Endothelial cell (in vitro differentiated cells): ENCODE results near the gene GRM7. TPM values are rescaled to one million over a fixed set of nuclear protein-coding genes. Genes with fewer than 3 reads are reported as not detected.

Source experiments
- DNase-seq: peaks from one replicate; pipeline ENCODE4 v3.0.0; 2021; ENCODE audit warnings: low spot score
- H3K27ac Mint-ChIP-seq: one replicate; pipeline ENCODE4 v1.8.0; 2021; ENCODE audit warnings: mixed read lengths, inconsistent platforms; ENCODE audit not compliant: unreplicated experiment
- H3K27me3 Mint-ChIP-seq: one replicate; pipeline ENCODE4 v1.8.0; 2021; ENCODE audit warnings: mild to moderate bottlenecking, moderate library complexity, mixed read lengths, inconsistent platforms; ENCODE audit not compliant: unreplicated experiment
- H3K36me3 Mint-ChIP-seq: one replicate; pipeline ENCODE4 v1.8.0; 2021; ENCODE audit warnings: mild to moderate bottlenecking, low read depth, mixed read lengths, inconsistent platforms; ENCODE audit not compliant: unreplicated experiment
- H3K4me1 Mint-ChIP-seq: one replicate; pipeline ENCODE4 v1.8.0; 2021; ENCODE audit warnings: mild to moderate bottlenecking, mixed read lengths, inconsistent platforms; ENCODE audit not compliant: unreplicated experiment
- H3K4me3 Mint-ChIP-seq: one replicate; pipeline ENCODE4 v1.8.0; 2021; ENCODE audit warnings: mild to moderate bottlenecking, mixed read lengths, inconsistent platforms; ENCODE audit not compliant: unreplicated experiment
- H3K9me3 Mint-ChIP-seq: one replicate; pipeline ENCODE4 v1.8.0; 2021; ENCODE audit warnings: mixed read lengths, inconsistent platforms; ENCODE audit not compliant: unreplicated experiment
- total RNA-seq: library from RNA; stranded (reverse); fragmentation: NEBNext Ultra II Directional; extraction: Animal tissue kit (Norgen Biotek cat#: 25700); gene quantifications from one replicate; pipeline ENCODE4 v1.2.1, GENCODE V29; 2021; ENCODE audit not compliant: unreplicated experiment
- TF ChIP-seq, protein P1 (sequence below): fragments of 200-600 bp; sonication (generic); IDR thresholded peaks from one replicate; pipeline ENCODE4 v1.5.0; 2021; ENCODE audit warnings: antibody characterized with exemption; ENCODE audit not compliant: unreplicated experiment

The GRM7 gene
- total RNA-seq, 1 donor from 2014 or later = 0.18 TPM

DNA sequence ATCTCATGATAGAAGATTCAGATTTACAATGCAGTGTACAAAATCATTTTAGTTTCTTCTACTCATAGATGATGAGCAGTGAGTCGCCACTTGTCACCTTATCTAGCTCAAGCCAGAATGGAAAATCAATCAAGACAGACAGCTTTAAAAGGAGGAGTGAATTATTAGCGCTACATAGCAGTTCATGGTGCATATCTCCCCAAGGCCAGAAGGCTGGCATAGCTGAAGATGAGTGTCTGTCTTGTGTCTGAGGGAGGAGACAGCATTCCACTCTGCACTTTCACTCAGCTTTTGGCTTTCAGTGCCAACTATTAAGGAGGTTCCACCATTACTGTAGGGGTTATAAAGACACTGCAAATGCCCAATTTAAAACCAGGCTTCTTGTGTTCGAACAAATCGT is 836.6 kb downstream of the GRM7 start:
- H3K9me3 Mint-ChIP-seq = no peaks in the 10 kb centered on the region
- H3K4me3 Mint-ChIP-seq = no peak overlapping the region
- DNase-seq = no peak
- TF ChIP-seq, protein P1, sequence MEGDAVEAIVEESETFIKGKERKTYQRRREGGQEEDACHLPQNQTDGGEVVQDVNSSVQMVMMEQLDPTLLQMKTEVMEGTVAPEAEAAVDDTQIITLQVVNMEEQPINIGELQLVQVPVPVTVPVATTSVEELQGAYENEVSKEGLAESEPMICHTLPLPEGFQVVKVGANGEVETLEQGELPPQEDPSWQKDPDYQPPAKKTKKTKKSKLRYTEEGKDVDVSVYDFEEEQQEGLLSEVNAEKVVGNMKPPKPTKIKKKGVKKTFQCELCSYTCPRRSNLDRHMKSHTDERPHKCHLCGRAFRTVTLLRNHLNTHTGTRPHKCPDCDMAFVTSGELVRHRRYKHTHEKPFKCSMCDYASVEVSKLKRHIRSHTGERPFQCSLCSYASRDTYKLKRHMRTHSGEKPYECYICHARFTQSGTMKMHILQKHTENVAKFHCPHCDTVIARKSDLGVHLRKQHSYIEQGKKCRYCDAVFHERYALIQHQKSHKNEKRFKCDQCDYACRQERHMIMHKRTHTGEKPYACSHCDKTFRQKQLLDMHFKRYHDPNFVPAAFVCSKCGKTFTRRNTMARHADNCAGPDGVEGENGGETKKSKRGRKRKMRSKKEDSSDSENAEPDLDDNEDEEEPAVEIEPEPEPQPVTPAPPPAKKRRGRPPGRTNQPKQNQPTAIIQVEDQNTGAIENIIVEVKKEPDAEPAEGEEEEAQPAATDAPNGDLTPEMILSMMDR = no peak
- no peaks in the 10 kb centered on the region for H3K36me3 Mint-ChIP-seq
- peaks cover 4% of the 10 kb centered on the region for H3K27me3 Mint-ChIP-seq
- no peak overlapping the region for H3K27ac Mint-ChIP-seq
- no peaks in the 10 kb centered on the region for H3K4me1 Mint-ChIP-seq

DNA sequence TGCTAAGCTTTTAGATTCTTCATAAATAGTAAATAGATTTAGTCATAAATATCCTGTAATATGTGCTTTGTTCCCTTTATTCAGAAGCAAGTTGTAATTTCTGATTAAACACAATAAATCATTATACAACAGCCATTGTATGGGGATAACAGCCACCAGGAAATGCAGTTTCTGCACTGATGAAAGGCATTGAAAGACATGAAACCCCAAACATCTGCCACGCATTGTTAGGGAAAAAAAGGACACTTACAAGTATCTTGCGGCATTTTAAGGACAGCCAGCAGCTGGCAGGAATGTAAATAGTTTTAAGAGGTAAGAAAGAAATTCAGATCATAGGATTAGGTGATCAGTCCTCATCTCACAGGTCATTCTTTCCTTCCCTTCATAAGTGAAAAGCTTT is 839.6 kb downstream of the GRM7 start:
- Mint-ChIP-seq H3K4me1 (no peaks in the 10 kb centered on the region), H3K9me3 (no peaks in the 10 kb centered on the region), H3K27me3 (peaks cover 3% of the 10 kb centered on the region), H3K27ac (no peak overlapping the region), H3K36me3 (no peaks in the 10 kb centered on the region), H3K4me3 (no peak overlapping the region)
- no peak for DNase-seq
- TF ChIP-seq, protein P1 = no peak

DNA sequence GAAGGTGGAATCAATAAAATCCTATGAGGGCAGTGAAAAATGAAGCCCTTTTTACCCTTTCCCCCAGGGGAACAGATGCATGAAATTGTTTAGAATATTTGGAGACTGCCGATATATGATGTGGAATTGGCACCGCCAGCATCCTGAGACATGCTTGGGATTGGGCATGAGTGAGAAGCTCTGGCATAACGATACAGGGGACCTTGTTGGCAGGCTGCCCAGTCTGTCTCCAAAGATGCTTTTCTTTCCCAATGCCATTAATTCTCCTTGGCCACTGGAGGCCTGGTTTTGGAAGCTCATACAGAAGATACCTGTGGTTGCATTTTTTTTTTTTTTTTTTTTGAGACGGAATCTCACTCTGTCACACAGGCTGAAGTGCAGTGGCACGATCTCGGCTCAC is 840.1 kb downstream of the GRM7 start:
- no peaks in the 10 kb centered on the region for H3K9me3 Mint-ChIP-seq
- H3K27ac Mint-ChIP-seq = no peak overlapping the region
- no peaks in the 10 kb centered on the region for H3K4me1 Mint-ChIP-seq
- no peak overlapping the region for H3K4me3 Mint-ChIP-seq
- TF ChIP-seq, protein P1 = no peak
- no peak for DNase-seq
- no peaks in the 10 kb centered on the region for H3K36me3 Mint-ChIP-seq
- peaks cover 3% of the 10 kb centered on the region for H3K27me3 Mint-ChIP-seq

DNA sequence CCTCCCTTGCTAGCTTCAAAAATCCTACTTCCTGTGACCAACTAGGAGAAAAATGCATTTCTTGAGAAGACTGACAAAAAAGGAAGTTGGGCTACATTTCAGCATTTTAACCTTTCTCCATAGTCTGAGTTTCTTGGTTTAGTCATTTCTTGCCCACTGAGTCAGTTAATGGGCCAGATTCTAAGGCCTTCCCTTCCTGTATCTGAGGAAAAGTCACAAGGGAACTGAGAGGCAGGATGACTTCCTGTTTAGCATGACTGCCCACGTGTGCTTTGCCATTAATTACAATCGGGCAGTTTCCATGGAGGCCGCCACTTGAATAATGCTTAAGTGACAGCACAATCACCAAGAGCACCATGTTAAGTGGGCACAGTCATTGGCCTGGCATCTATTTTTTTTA is 846.3 kb downstream of the GRM7 start:
- no peak for DNase-seq
- Mint-ChIP-seq H3K27me3 (peaks cover 4% of the 10 kb centered on the region), H3K27ac (no peak overlapping the region), H3K4me1 (no peaks in the 10 kb centered on the region), H3K36me3 (no peaks in the 10 kb centered on the region), H3K4me3 (no peak overlapping the region), H3K9me3 (no peaks in the 10 kb centered on the region)
- TF ChIP-seq, protein P1 = no peak

DNA sequence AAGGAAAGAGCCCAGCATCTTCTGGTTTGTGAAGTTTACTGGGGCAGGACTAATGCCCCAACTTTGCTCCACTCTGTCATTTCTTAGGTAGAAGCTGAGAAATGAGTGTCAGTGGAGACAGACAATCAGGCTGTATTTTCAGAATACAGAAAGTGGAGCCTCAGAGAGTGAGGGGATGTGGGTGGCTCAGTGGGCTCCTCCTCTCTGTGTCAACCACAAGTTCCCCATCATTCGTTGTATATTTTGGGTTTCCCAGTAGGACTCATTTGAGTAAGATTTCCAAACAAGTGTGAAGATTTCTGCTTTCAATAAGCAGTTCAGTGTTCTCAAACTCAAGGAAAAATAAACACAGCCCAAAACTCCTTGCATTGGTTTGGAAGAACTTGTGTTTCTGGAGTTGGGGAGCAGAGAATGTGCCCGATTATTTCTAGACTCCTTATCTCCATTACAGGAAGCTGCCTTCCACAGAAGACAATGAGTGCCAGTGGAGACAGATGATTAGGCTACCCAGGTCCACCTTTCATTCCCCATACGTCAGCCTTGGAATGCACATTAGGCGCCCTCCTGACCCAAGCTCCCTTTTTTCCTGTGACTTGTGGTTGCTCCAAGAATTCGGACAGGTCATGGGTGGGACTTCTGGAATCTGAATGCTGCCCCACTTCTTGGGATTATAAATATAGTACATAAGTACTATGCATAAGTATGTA is 848.6 kb downstream of the GRM7 start:
- Mint-ChIP-seq H3K36me3 (no peaks in the 10 kb centered on the region), H3K27me3 (peaks cover 6% of the 10 kb centered on the region), H3K4me3 (no peak overlapping the region), H3K27ac (no peak overlapping the region), H3K9me3 (no peaks in the 10 kb centered on the region), H3K4me1 (no peaks in the 10 kb centered on the region)
- TF ChIP-seq, protein P1 = no peak
- DNase-seq = no peak
